Mesenchymal stem cell (in vitro differentiated cells and primary cell): Measurements from ENCODE around the gene KRT76.

Experiments used
- DNase-seq: peaks from one replicate; pipeline ENCODE4 v3.0.0-alpha.2; 2013
- H2AFZ ChIP-seq: one replicate; pipeline ENCODE4 v1.6.1; 2013; ENCODE audit warnings: low read depth, mild to moderate bottlenecking, control low read depth, inconsistent platforms, low read length, moderate library complexity
- H2AK5ac ChIP-seq: 2 replicates; pipeline ENCODE4 v1.6.1; 2013; ENCODE audit warnings: low read length, moderate library complexity, mild to moderate bottlenecking, inconsistent platforms; ENCODE audit not compliant: severe bottlenecking
- H2BK120ac ChIP-seq: one replicate; pipeline ENCODE4 v1.6.1; 2013; ENCODE audit warnings: low read depth, mild to moderate bottlenecking, inconsistent platforms, low read length, moderate library complexity
- H2BK12ac ChIP-seq, 2 experiments: one replicate each; pipeline ENCODE4 v1.6.1; 2013; ENCODE audit warnings: inconsistent platforms in 2 of 2, low read length in 2 of 2, mild to moderate bottlenecking in 2 of 2, moderate library complexity in 2 of 2, control low read depth in 1 of 2
- H2BK15ac ChIP-seq: one replicate; pipeline ENCODE4 v1.6.1; 2013; ENCODE audit warnings: mild to moderate bottlenecking, low read depth, inconsistent platforms; ENCODE audit not compliant: poor library complexity, severe bottlenecking
- H2BK5ac ChIP-seq: 2 replicates; pipeline ENCODE4 v1.6.1; 2013; ENCODE audit warnings: low read depth, mild to moderate bottlenecking, low read length, control low read depth, inconsistent platforms; ENCODE audit not compliant: poor library complexity, severe bottlenecking
- H3K14ac ChIP-seq, 2 experiments: one replicate each; pipeline ENCODE4 v1.6.1; 2013; ENCODE audit warnings: inconsistent platforms in 2 of 2, low read length in 2 of 2, control low read depth in 1 of 2, mild to moderate bottlenecking in 1 of 2, moderate library complexity in 1 of 2
- H3K18ac ChIP-seq, 2 experiments: one replicate each; pipeline ENCODE4 v1.6.1; 2013; ENCODE audit warnings: inconsistent platforms in 2 of 2, low read length in 2 of 2, control low read depth in 1 of 2, low read depth in 1 of 2, mild to moderate bottlenecking in 1 of 2
- H3K23ac ChIP-seq, 2 experiments: one replicate each; pipeline ENCODE4 v1.6.1; 2013; ENCODE audit warnings: inconsistent platforms in 2 of 2, low read length in 2 of 2, mild to moderate bottlenecking in 2 of 2, moderate library complexity in 2 of 2, control low read depth in 1 of 2
- H3K27ac ChIP-seq: 2 replicates; pipeline ENCODE4 v1.5.1; 2013; ENCODE audit warnings: mild to moderate bottlenecking, moderate library complexity, low read length, control low read depth, inconsistent platforms; ENCODE audit not compliant: poor library complexity, severe bottlenecking
- H3K27me3 ChIP-seq, 2 experiments: 2 replicates each; pipeline versions ENCODE4 v1.6.1 to v1.7.0; 2013; ENCODE audit warnings: low read length in 2 of 2, mild to moderate bottlenecking in 2 of 2, moderate library complexity in 2 of 2, control low read depth in 1 of 2, inconsistent platforms in 1 of 2; ENCODE audit not compliant: control insufficient read depth in 1 of 2, insufficient read depth in 1 of 2
- H3K36me3 ChIP-seq, 2 experiments: 2 replicates each; pipeline versions ENCODE4 v1.6.1 to v1.7.0; 2013; ENCODE audit warnings: low read length in 2 of 2, control low read depth in 1 of 2, inconsistent platforms in 1 of 2, low read depth in 1 of 2, mild to moderate bottlenecking in 1 of 2; ENCODE audit not compliant: insufficient read depth in 2 of 2, control insufficient read depth in 1 of 2
- H3K4ac ChIP-seq, 2 experiments: one replicate each; pipeline ENCODE4 v1.6.1; 2013; ENCODE audit warnings: inconsistent platforms in 2 of 2, low read length in 2 of 2, mild to moderate bottlenecking in 2 of 2, moderate library complexity in 2 of 2, control low read depth in 1 of 2, low read depth in 1 of 2
- H3K4me1 ChIP-seq: 2 replicates; pipeline ENCODE4 v1.6.1; 2013; ENCODE audit warnings: low read depth, low read length, control low read depth; ENCODE audit not compliant: control insufficient read depth, insufficient read depth
- H3K4me2 ChIP-seq: 2 replicates; pipeline ENCODE4 v1.6.1; 2013; ENCODE audit warnings: low read length, mild to moderate bottlenecking, inconsistent platforms; ENCODE audit not compliant: poor library complexity, severe bottlenecking
- H3K4me3 ChIP-seq, 2 experiments: 2 replicates each; pipeline versions ENCODE4 v1.5.1 to v1.7.0; 2013; ENCODE audit warnings: low read length in 2 of 2, mild to moderate bottlenecking in 2 of 2, control low read depth in 1 of 2, low read depth in 1 of 2; ENCODE audit not compliant: insufficient read depth in 1 of 2
- H3K79me1 ChIP-seq: replicated peaks from 2 replicates; pipeline ENCODE4 v1.6.1; 2013; ENCODE audit warnings: mild to moderate bottlenecking, control low read depth, low read length, inconsistent platforms; ENCODE audit not compliant: poor library complexity, severe bottlenecking
- H3K9ac ChIP-seq: 2 replicates; pipeline ENCODE4 v1.7.0; 2013; ENCODE audit warnings: mild to moderate bottlenecking, low read length, moderate library complexity
- H3K9me3 ChIP-seq: 2 replicates; pipeline ENCODE4 v1.7.0; 2013; ENCODE audit warnings: mild to moderate bottlenecking, low read length; ENCODE audit not compliant: control insufficient read depth
- H4K8ac ChIP-seq: one replicate; pipeline ENCODE4 v1.6.1; 2013; ENCODE audit warnings: inconsistent platforms, mild to moderate bottlenecking, low read length, moderate library complexity
- H4K91ac ChIP-seq: one replicate; pipeline ENCODE4 v1.6.1; 2013; ENCODE audit warnings: mild to moderate bottlenecking, low read length, inconsistent platforms
- WGBS: methylation state at CpG from one replicate; pipeline ENCODE4 v1.1.7; 2013; ENCODE audit warnings: mixed read lengths; 5-methylcytosine and 5-hydroxymethylcytosine counted together

The KRT76 gene

GRCh38 chr12:52754135-52754534 is 23.0 kb downstream of the KRT76 start:
- Histone ChIP-seq H4K91ac (no peak overlapping the region), H3K27ac (no peak overlapping the region), H3K36me3 (no peaks in the 10 kb centered on the region), H3K79me1 (no peaks in the 10 kb centered on the region), H3K14ac (no peak overlapping the region), H3K9me3 (peaks cover 15% of the 10 kb centered on the region), H3K4me2 (no peak overlapping the region), H2AK5ac (no peak overlapping the region), H3K4ac (no peak overlapping the region), H3K4me1 (no peaks in the 10 kb centered on the region), H2BK12ac (no peak overlapping the region), H2BK15ac (no peak overlapping the region), H3K4me3 (no peak overlapping the region), H4K8ac (no peak overlapping the region), H2BK120ac (no peak overlapping the region), H3K23ac (no peak overlapping the region), H3K27me3 (peaks cover 20 to 62% of the 10 kb centered on the region in 2 experiments), H2BK5ac (no peak overlapping the region), H3K18ac (no peak overlapping the region), H2AFZ (no peak overlapping the region), H3K9ac (no peak overlapping the region)
- no peak for DNase-seq

GRCh38 chr12:52753283-52753682 is 23.9 kb downstream of the KRT76 start:
- H4K8ac ChIP-seq: no peak overlapping the region
- H2AK5ac ChIP-seq: no peak overlapping the region
- no peak overlapping the region for H2BK15ac ChIP-seq
- no peaks in the 10 kb centered on the region for H3K79me1 ChIP-seq
- H4K91ac ChIP-seq: no peak overlapping the region
- H3K4me2 ChIP-seq: no peak overlapping the region
- no peak for DNase-seq
- WGBS: 75% methylated on average over 3 of the region's 3 CpGs
- H2BK120ac ChIP-seq: no peak overlapping the region
- no peak overlapping the region for H3K4ac ChIP-seq
- no peaks in the 10 kb centered on the region for H3K4me1 ChIP-seq
- no peak overlapping the region for H3K23ac ChIP-seq
- H3K27me3 ChIP-seq: peaks cover 15 to 62% of the 10 kb centered on the region in 2 experiments
- H3K27ac ChIP-seq: no peak overlapping the region
- no peak overlapping the region for H3K14ac ChIP-seq
- H3K36me3 ChIP-seq: no peaks in the 10 kb centered on the region
- no peak overlapping the region for H2BK5ac ChIP-seq
- no peak overlapping the region for H3K9ac ChIP-seq
- no peak overlapping the region for H2AFZ ChIP-seq
- H3K18ac ChIP-seq: no peak overlapping the region
- H3K4me3 ChIP-seq: no peak overlapping the region
- H3K9me3 ChIP-seq: peaks cover 8% of the 10 kb centered on the region
- no peak overlapping the region for H2BK12ac ChIP-seq

- H3K9ac ChIP-seq: no peak overlapping the region
- no peak overlapping the region for H3K18ac ChIP-seq
- no peak overlapping the region for H2BK15ac ChIP-seq
- no peak overlapping the region for H3K4me3 ChIP-seq
- H3K27me3 ChIP-seq: peaks cover 17 to 59% of the 10 kb centered on the region in 2 experiments
- WGBS: 69% methylated on average over 2 of the region's 2 CpGs
- no peaks in the 10 kb centered on the region for H3K79me1 ChIP-seq
- H3K4ac ChIP-seq: no peak overlapping the region
- H2AK5ac ChIP-seq: no peak overlapping the region
- H3K36me3 ChIP-seq: no peaks in the 10 kb centered on the region
- H2BK5ac ChIP-seq: no peak overlapping the region
- no peak overlapping the region for H3K14ac ChIP-seq
- H4K91ac ChIP-seq: no peak overlapping the region
- H3K4me2 ChIP-seq: no peak overlapping the region
- H2BK12ac ChIP-seq: no peak overlapping the region
- no peak overlapping the region for H3K27ac ChIP-seq
- no peak overlapping the region for H2BK120ac ChIP-seq
- no peak overlapping the region for H2AFZ ChIP-seq
- no peak for DNase-seq
- H4K8ac ChIP-seq: no peak overlapping the region
- no peaks in the 10 kb centered on the region for H3K4me1 ChIP-seq
- H3K23ac ChIP-seq: no peak overlapping the region
- no peaks in the 10 kb centered on the region for H3K9me3 ChIP-seq
These were observed 24.6 kb downstream of the KRT76 start for GRCh38 chr12:52752516-52752915.

- no peak overlapping the region for H2BK5ac ChIP-seq
- H2BK15ac ChIP-seq: no peak overlapping the region
- no peak overlapping the region for H3K4ac ChIP-seq
- no peak overlapping the region for H2AFZ ChIP-seq
- no peak overlapping the region for H3K4me2 ChIP-seq
- H3K9ac ChIP-seq: no peak overlapping the region
- H4K91ac ChIP-seq: no peak overlapping the region
- H3K36me3 ChIP-seq: no peaks in the 10 kb centered on the region
- no peak overlapping the region for H3K18ac ChIP-seq
- no peak overlapping the region for H3K14ac ChIP-seq
- no peak overlapping the region for H3K27ac ChIP-seq
- H4K8ac ChIP-seq: no peak overlapping the region
- no peaks in the 10 kb centered on the region for H3K4me1 ChIP-seq
- H3K9me3 ChIP-seq: no peaks in the 10 kb centered on the region
- H2BK120ac ChIP-seq: no peak overlapping the region
- H3K79me1 ChIP-seq: no peaks in the 10 kb centered on the region
- no peak for DNase-seq
- no peak overlapping the region for H2BK12ac ChIP-seq
- H2AK5ac ChIP-seq: no peak overlapping the region
- no peak overlapping the region for H3K23ac ChIP-seq
- H3K27me3 ChIP-seq: peaks cover 17 to 64% of the 10 kb centered on the region in 2 experiments
- H3K4me3 ChIP-seq: no peak overlapping the region
These were observed 25.4 kb downstream of the KRT76 start for GRCh38 chr12:52751795-52752194.
